GM19395 (cell line): ENCODE results near the gene POLR2E.

Source experiments
- ATAC-seq: cut with Tn5 transposase; IDR thresholded peaks from one replicate; pipeline ENCODE4 v1.9.1; 2021; ENCODE audit warnings: mild to moderate bottlenecking, moderate library complexity; ENCODE audit not compliant: unreplicated experiment

POLR2E gene

GRCh38 chr19:1066748-1067340 is 28.3 kb downstream of the POLR2E start, which contains the start of gene ARHGAP45:
TSS of gene ARHGAP45 (plus strand) at chr19:1067167. CDS start at chr19:1067406, 239 bp downstream.
- ATAC-seq = no peak

DNA sequence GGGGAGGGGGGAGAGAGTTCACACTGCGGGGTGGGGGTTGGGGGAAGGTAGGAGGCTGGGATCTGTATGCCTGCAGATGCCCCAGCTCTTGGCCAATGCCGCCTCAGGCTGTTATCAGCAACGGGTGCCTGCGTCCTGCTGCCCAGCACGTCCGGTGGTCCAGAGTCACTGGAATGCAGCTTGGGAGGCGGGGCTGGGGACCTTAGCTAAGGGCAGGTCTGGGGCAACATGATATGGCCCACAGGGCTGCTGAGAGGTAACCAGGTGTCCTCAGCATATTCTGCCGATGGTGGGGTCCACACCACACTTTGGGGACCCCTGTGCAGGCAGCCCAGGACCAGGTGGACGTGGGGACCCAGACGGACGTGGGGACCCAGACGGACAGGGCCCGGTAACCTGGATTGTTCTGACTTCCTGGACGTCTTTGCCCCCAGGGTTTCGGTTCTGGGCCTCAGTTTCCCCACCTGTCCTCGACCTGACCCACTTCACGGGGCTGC is 28.9 kb downstream of the POLR2E start:
- ATAC-seq = no peak

DNA sequence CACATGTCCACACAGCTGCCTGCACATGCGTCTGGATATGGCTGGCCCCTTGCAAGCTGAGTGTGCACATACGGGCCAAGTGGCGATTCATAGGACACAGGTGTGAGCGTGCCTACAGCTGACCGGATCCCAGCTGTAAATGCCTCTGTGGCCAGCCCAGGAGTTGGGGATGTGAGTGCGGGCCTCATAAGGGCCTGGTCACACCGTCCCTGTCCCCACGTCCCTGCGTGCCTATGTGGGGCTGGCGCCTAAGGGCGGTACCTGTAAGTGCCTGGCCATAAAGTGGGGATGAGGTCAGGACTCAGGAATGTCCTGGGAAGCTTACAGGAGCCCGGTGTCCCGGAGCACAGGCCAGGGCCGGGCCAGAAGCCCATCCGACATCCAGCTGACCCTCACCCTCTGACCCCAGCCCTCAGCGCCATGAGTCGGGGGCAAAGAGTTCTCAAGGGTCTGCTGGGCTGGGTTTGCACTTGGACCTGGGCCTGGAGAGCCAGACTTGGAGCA is 29.5 kb downstream of the POLR2E start:
- no peak for ATAC-seq

- no peak for ATAC-seq
Measured at GRCh38 chr19:1064661-1065605, 30.2 kb downstream of the POLR2E start.

- no peak for ATAC-seq
Measured at GRCh38 chr19:1063909-1064660, 31.1 kb downstream of the POLR2E start.

- ATAC-seq = no peak
Measured at GRCh38 chr19:1063030-1063908, 31.9 kb downstream of the POLR2E start.

- no peak for ATAC-seq
Measured at GRCh38 chr19:1062387-1063029, 32.7 kb downstream of the POLR2E start.

GRCh38 chr19:1061987-1062386 is 33.2 kb downstream of the POLR2E start:
- no peak for ATAC-seq

GRCh38 chr19:1060689-1061088 is 34.5 kb downstream of the POLR2E start:
- no peak for ATAC-seq

DNA sequence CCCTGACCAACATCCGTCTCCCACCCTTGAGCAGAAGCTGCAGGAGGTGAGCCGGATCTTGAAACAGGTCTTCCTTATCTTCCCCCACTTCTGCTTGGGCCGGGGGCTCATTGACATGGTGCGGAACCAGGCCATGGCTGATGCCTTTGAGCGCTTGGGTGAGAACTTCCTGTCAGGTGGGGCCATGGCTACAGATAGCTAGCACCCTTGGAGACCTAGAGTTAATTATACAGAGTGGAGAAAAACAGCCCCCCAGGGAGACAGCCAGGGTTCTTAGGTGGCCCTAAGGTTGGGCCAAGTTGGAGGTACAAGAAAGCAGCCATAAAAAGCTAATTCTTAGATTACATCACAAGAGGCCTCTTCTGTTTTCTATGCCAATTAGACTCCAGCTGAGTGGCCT is 37.1 kb downstream of the POLR2E start:
- no peak for ATAC-seq

- ATAC-seq = no peak
Measured at GRCh38 chr19:1057176-1057855, 37.9 kb downstream of the POLR2E start.

GRCh38 chr19:1055886-1056620 is 39.1 kb downstream of the POLR2E start:
- ATAC-seq = no peak

GRCh38 chr19:1055028-1055425 is 40.1 kb downstream of the POLR2E start:
- no peak for ATAC-seq

DNA sequence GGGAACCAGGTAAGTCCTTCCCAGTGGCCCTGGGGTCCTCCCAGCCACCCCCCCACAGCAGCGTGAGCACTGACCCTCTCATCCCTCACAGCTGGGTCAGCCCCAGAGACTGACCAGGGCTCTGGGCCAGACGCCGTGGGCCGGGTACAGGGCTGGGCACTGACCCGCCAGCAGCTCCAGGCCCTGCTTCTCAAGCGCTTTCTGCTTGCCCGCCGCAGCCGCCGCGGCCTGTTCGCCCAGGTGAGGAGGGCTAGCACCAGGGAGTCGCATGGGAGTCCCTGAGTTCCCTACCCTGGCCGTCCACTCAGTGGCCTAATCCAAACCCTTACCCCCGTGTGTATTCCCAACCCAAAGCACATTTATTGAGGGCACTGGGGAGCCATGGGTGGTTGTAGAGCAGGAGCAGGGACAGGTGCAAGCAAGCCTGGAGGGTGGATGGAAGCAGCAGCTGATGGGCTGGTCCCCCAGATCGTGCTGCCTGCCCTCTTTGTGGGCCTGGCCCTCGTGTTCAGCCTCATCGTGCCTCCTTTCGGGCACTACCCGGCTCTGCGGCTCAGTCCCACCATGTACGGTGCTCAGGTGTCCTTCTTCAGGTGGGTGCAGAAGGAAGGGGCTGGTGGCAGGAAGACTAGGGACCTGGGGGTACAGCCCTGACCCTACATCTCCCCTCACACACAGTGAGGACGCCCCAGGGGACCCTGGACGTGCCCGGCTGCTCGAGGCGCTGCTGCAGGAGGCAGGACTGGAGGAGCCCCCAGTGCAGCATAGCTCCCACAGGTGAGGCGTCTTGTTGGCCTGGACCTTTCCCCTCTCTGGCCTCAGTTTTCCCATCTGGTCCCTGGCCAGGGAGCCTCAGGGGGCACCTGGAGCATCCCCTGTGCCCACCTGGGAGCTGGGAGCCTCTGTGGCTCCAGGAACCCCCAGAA is 40.8 kb downstream of the POLR2E start:
- ATAC-seq = no peak

- no peak for ATAC-seq
Measured at GRCh38 chr19:1053176-1054101, 41.7 kb downstream of the POLR2E start.

- ATAC-seq = no peak
Measured at GRCh38 chr19:1052349-1052975, 42.7 kb downstream of the POLR2E start.
